Activated CD8-positive, alpha-beta memory T cell treated with anti-CD3 and anti-CD28 coated beads for 1 hour (primary cell): ENCODE data around the gene SECTM1.

Source experiments
- DNase-seq, 2 donors: peaks; one replicate each; pipeline ENCODE4 v3.0.0-alpha.2; 2020; ENCODE audit warnings: low read depth in 1 of 2; ENCODE audit errors: extremely low read depth in 1 of 2

The SECTM1 gene

GRCh38 chr17:82283208-82283749 is 50.3 kb downstream of the SECTM1 start:
- DNase-seq = no peak

GRCh38 chr17:82282239-82283207 is 51.0 kb downstream of the SECTM1 start:
- DNase-seq = no peak

- no peak for DNase-seq
Observed at GRCh38 chr17:82281502-82282238, 51.9 kb downstream of the SECTM1 start.

GRCh38 chr17:82281076-82281475 is 52.5 kb downstream of the SECTM1 start:
- no peak for DNase-seq

GRCh38 chr17:82280537-82280936 is 53.0 kb downstream of the SECTM1 start:
- DNase-seq = no peak

- no peak for DNase-seq
Observed at GRCh38 chr17:82278786-82279391, 54.7 kb downstream of the SECTM1 start.

GRCh38 chr17:82278308-82278707 is 55.3 kb downstream of the SECTM1 start:
- DNase-seq = no peak

GRCh38 chr17:82277851-82278250 is 55.7 kb downstream of the SECTM1 start:
- no peak for DNase-seq

GRCh38 chr17:82276938-82277337 is 56.6 kb downstream of the SECTM1 start:
- DNase-seq = no peak

GRCh38 chr17:82275326-82275725 is 58.2 kb downstream of the SECTM1 start:
- no peak for DNase-seq

GRCh38 chr17:82274134-82275020 is 59.2 kb downstream of the SECTM1 start:
- DNase-seq = no peak

GRCh38 chr17:82273327-82274133 is 60.0 kb downstream of the SECTM1 start, which contains the start of gene CSNK1D:
Gene CSNK1D (minus strand): TSS chr17:82273700. CDS start chr17:82273381, 319 bp downstream.
- peak; percentile 75 to 91 for DNase-seq

- no peak for DNase-seq
Observed at GRCh38 chr17:82272495-82273326, 60.9 kb downstream of the SECTM1 start.

GRCh38 chr17:82271401-82271800 is 62.2 kb downstream of the SECTM1 start:
- DNase-seq = no peak
